Esophagus squamous epithelium (tissue), 4 donors: ENCODE measurements around the gene DNAH3.

Experiments used
- CTCF ChIP-seq, 6 experiments: fragments of 450-650 bp in 4 of 6; fragments of 200-600 bp in 2 of 6; sonication (generic) in 2 of 6; IDR thresholded peaks; one replicate each; pipeline ENCODE4 v1.5.1; 2016 to 2019; ENCODE audit warnings: antibody characterized with exemption in 6 of 6, mild to moderate bottlenecking in 4 of 6, moderate library complexity in 4 of 6
- POLR2A ChIP-seq, 4 donors: fragments of 450-650 bp; IDR thresholded peaks; one replicate each; pipeline ENCODE4 v1.6.1; 2017; ENCODE audit warnings: antibody characterized with exemption in 4 of 4, mild to moderate bottlenecking in 4 of 4, moderate library complexity in 3 of 4

- no peak for TF ChIP-seq POLR2A (IDR thresholded peaks at IDR 0.05)
- TF ChIP-seq CTCF (IDR thresholded peaks at IDR 0.05), result no peak
Measured at GRCh38 chr16:20939611-20940010, 211.0 kb downstream of the DNAH3 start.
